ENCODE data around the gene ROBO1. TPM values are rescaled to one million over a fixed set of nuclear protein-coding genes. Genes with fewer than 3 reads are reported as not detected.

ROBO1 gene
- total RNA-seq, 1 donor = 34.2 TPM

GRCh38 chr3:79773291-79773690 is 5.5 kb upstream of the ROBO1 start:
- TF ChIP-seq CTCF (IDR thresholded peaks at IDR 0.05; ENCODE audit: insufficient read depth, low read length) = no peak
- no peak overlapping the region for H3K4me3 ChIP-seq (ENCODE audit: low read depth, low read length)
- no peak for DNase-seq (ENCODE audit: low read depth)

GRCh38 chr3:79769229-79769628 is 1.4 kb upstream of the ROBO1 start:
- no peak for DNase-seq (ENCODE audit: low read depth)
- TF ChIP-seq CTCF (IDR thresholded peaks at IDR 0.05; ENCODE audit: insufficient read depth, low read length) = no peak

GRCh38 chr3:79767194-79767904 is 449 bp downstream of the ROBO1 start:
- TF ChIP-seq CTCF (IDR thresholded peaks at IDR 0.05; ENCODE audit: insufficient read depth, low read length) = no peak
- DNase-seq (ENCODE audit: low read depth) = no peak
- H3K4me3 ChIP-seq (ENCODE audit: low read depth, low read length) = no peak overlapping the region

More at GRCh38 chr3:79769229-79769628, 1.4 kb upstream of the ROBO1 start:
- H3K4me3 ChIP-seq (ENCODE audit: low read depth, low read length) = no peak overlapping the region

- no peak overlapping the region for H3K4me3 ChIP-seq (ENCODE audit: low read depth, low read length)
- no peak for TF ChIP-seq CTCF (IDR thresholded peaks at IDR 0.05; ENCODE audit: insufficient read depth, low read length)
- DNase-seq (ENCODE audit: low read depth) = no peak
Observed at GRCh38 chr3:79766496-79767193, 1.2 kb downstream of the ROBO1 start.

GRCh38 chr3:79765911-79766310 is 1.9 kb downstream of the ROBO1 start:
- TF ChIP-seq CTCF (IDR thresholded peaks at IDR 0.05; ENCODE audit: insufficient read depth, low read length) = no peak
- no peak for DNase-seq (ENCODE audit: low read depth)
- H3K4me3 ChIP-seq (ENCODE audit: low read depth, low read length) = no peak overlapping the region

- no peak overlapping the region for H3K4me3 ChIP-seq (ENCODE audit: low read depth, low read length)
- no peak for TF ChIP-seq CTCF (IDR thresholded peaks at IDR 0.05; ENCODE audit: insufficient read depth, low read length)
- DNase-seq (ENCODE audit: low read depth) = no peak
Observed at GRCh38 chr3:79761441-79761840, 6.4 kb downstream of the ROBO1 start.
